NCI-H1417 treated with DMSO at 0.1 percent for 48 hours (cell line): Measurements from ENCODE around the gene ADAMTS6.
"Not testable (repeated sequence)": the region's sequence is repeated elsewhere in the genome, so short reads cannot be mapped to it uniquely, and the experiment has no call there.

Experiments
- DNase-seq: peaks from one replicate; lab custom pipeline; 2025; lab: John Stamatoyannopoulos, UW

The ADAMTS6 gene

DNA sequence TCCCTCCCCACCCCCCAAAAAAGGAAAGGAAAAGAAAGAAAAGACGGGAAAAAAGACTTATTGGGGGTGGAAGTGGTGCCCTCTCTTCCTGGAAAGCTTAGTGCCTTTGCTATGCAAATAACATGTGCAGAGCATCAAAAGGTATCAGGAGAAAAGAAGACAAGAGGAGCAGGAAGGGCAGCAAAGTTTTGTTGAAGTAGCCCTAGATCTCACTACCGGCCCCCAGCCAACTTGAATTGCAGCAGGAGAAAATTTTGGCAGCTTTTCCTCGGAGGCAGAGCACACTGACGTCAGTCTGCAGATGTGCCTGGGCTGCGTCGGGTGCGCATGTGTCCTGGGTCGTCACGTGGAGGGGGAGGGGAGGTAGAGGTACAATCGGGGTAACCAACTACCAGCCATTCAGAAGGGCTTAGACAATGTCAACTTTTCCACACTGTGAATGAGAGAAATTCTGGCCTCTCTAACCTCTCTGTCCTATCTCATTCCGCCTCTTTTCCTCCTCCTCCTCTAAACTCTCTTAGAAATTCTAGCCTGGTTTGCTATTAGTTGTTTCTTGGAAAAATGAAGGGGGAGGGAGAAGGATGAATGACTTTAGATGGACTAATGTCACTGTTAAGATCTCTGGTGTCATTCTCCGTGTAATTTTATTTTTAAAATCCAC lies at the start of gene ADAMTS6:
TSS of gene ADAMTS6 (minus strand) at position 286 of the 661 bp plus-strand sequence. CDS start 8,247 bp downstream, outside the sequence.
- DNase-seq, result no peak

- no peak for DNase-seq
Measured at GRCh38 chr5:65530904-65531303, 49.2 kb upstream of the ADAMTS6 start.

DNA sequence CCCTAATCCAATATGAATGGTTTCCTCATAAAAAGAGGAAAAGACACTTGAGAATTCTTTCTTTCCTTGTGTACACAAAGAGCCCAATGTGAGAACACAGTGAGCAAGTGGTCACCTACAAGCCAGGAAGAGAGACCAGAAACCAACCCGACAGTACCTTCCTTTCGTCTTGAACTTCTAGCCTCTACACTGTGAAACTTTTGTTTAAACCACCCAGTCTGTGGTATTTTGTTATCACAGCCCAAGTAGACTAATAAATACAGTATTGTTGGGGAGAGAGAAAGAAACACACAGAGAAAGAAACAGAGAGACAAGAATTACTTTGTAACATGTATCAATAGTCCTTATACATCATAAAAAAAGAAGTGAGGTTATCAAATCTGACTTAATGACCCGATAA lies 44.0 kb upstream of the ADAMTS6 start:
- DNase-seq, result no peak

- DNase-seq, result no peak
Measured at GRCh38 chr5:65512170-65512937, 30.6 kb upstream of the ADAMTS6 start.

GRCh38 chr5:65508978-65509377 lies 27.3 kb upstream of the ADAMTS6 start:
- no peak for DNase-seq

GRCh38 chr5:65506961-65507360 lies 25.2 kb upstream of the ADAMTS6 start:
- no peak for DNase-seq

DNA sequence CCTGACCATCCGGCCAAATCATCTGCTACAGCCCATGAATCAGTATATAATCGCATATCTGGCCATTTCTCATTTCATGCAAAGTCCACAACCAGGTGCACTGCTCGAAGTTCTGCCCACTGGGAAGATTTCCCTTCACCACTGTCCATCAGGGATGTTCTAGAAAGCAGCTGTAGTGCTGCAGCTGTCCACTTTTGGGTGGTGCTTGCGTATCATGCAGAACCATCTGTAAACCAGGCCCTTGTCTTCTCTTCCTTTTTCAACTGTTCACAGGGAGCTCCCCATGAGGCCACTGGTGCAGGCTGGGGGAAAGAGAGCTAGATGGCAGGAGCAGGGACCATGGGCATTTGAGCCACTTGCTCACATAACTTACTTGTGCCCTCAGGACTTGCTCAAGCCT lies 7.4 kb upstream of the ADAMTS6 start:
- no peak for DNase-seq

DNA sequence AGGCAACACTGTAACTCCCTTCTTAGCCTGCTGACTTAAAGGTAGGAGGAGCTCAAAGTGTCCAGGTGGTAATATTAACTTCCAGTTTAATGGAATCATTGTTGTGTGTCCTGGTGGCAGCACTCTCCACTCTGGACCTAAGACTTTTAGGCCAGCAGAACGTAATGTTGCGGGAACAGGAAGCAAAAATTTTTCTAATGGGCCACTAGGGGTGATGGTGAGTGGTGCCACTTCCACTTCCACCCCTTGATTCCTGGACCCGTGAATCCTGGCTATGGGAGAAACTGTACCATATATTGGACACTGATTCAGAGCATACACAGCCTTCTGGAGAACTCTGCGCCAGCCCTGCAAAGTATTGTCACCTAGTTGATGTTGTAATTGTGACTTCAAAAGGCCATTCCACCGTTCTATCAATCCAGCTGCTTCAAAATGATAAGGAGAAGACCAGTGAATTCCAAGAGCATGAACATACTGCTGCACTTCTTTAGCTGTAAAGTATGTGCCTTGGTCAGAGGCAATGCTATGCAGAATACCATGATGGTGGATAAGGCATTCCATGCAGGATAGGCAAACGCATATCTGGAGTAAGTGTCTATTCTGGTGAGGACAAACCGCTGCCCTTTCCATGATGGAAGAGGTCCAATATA lies 6.4 kb upstream of the ADAMTS6 start:
- not testable (repeated sequence) for DNase-seq

DNA sequence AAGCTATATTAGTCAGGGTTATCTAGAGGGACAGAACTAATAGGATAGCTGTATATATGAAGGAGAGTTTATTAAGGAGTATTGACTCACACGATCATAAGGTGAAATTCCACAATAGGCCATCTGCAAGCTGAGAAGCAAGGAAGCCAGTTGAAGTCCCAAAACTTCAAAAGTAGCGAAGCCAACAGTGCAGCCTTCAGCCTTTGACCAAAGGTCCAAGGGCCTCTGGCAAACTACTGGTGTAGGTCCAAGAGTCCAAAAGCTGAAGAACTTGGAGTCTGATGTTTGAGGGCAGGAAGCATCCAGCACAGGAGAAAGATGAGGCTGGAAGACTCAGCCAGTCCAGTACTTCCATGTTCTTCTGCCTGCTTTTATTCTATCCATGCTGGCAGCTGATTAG lies 5.1 kb upstream of the ADAMTS6 start:
- DNase-seq, result not testable (repeated sequence)

DNA sequence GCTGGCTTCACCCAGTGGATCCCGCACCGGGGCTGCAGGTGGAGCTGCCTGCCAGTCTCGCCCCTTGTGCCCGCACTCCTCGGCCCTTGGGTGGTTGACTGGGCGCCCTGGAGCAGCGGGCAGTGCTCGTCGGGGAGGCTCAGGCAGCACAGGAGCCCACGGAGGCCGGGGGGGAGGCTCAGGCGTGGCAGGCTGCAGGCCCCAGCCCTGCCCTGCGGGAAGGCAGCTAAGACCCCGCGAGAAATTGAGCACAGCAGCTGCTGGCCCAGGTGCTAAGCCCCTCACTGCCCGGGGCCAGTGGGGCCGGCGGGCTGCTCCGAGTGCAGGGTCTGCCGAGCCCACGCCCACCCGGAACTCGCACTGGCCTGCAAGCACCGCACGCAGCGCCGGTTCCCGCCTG lies 3.7 kb upstream of the ADAMTS6 start:
- no peak for DNase-seq

- no peak for DNase-seq
Measured at GRCh38 chr5:65483546-65484346, 2.0 kb upstream of the ADAMTS6 start.

GRCh38 chr5:65482736-65483545 lies 1.2 kb upstream of the ADAMTS6 start:
- no peak for DNase-seq

- DNase-seq, result no peak
Measured at GRCh38 chr5:65482296-65482735, 596 bp upstream of the ADAMTS6 start.

- DNase-seq, result no peak
Measured at GRCh38 chr5:65481171-65481581, 544 bp downstream of the ADAMTS6 start.

GRCh38 chr5:65480306-65480865 lies 1.3 kb downstream of the ADAMTS6 start:
- DNase-seq, result no peak

DNA sequence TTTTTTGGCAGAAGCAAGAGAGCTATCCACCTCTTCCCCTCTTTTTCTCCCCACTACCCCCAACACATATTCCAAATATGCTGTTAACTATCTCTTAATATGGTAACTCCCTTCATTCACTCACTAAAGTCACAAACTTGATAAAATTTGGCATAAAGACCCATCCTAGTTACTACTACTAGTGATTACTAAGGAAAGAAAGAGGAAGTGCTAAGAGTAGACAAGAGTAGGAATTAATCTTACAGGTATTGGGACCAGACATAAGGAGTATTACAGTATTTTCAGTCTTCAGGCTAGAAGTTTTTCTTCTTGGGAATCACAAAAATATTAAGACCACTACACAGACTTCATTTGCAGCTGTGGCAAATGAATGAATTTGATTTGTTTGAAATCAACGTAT lies 2.2 kb downstream of the ADAMTS6 start:
- DNase-seq, result no peak

DNA sequence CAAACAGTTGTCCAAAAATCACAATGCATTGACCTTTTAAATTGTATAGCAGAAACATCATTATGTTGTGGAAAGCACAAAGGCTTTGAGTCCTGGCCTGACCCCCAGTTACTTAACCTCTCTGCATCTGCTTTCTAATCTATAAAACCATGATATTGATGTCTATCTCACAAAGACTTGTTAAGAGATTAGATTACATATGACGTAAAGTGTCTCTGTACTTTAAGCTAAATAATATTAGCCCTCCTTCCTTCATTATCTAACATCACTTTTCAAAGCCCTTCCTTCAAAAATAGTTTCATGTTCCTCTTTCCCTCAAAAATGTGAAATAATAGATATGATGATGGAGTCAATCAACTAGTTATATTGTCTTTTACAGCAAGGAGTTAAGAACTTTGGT lies 3.4 kb downstream of the ADAMTS6 start:
- DNase-seq, result no peak

DNA sequence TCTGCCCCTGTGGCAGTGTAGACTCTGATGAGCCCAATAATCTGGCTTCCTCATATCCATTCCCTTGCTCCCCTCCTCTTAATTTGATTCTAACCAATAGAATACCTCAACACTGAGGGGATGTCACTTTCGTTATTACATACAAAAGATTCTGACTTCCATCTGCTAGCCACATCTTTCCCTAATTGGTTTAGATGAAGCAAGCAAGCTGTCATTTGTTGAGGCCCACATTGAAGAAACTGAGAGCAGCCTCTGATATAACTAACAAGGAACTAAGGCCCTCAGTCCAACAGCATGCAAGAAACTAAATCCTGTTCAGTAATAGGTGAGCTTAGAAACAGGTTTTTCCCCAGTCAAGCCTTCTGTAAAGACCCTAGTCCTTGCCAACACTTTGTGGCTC lies 5.8 kb downstream of the ADAMTS6 start:
- no peak for DNase-seq

DNA sequence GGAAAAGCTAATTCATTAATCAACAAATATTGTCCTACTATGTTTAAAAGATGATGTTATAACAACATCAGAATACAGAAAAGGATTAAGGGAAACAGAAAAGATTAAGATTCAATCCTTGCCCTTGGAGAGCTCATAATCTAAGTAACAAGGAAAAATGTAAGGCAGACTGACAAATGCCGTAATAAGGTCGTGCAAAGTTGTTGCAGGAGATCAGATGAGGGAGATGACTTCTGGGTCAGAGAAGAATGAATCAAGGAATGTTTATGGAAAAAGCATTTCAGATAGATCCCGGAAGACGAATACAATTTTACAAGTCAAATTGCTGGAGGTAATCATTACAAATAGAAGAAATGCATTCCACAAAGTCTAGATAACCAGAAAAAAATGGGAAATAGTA lies 6.4 kb downstream of the ADAMTS6 start:
- no peak for DNase-seq

- DNase-seq, result no peak
Measured at GRCh38 chr5:65474130-65474711, 7.5 kb downstream of the ADAMTS6 start.

DNA sequence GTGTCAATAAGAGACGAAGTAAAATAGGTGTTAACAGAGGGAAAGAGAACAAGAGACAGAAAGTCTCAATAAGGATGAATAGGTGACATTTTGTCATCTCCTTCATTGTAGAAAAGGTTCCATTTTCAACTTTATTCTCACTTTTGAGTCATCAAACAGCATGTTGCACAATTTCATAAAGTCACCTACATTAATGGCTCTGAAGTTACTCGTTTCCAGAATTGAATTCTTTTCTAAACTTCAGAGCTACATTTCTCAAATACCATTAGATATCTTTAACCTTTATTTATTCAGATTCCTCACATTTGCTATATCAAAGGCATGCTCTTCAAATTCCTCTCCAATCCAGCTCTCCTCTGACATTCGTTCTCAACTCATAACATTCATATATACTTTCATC lies 13.1 kb downstream of the ADAMTS6 start:
- no peak for DNase-seq
